Forelimb muscle (tissue), 1 donor: Measurements from ENCODE around the gene CYFIP1. TPM values are rescaled to one million over a fixed set of nuclear protein-coding genes. Genes with fewer than 3 reads are reported as not detected.
A peak's percentile ranks its signal among the peaks of the same experiment; 100 is the strongest.
"Not testable (repeated sequence)": the region's sequence is repeated elsewhere in the genome, so short reads cannot be mapped to it uniquely, and the experiment has no call there.

Experiments
- DNase-seq: peaks from one replicate; pipeline ENCODE4 v3.0.0-alpha.2; 2013; ENCODE audit warnings: low read depth
- polyA plus RNA-seq: library from polyadenylated mRNA; unstranded; fragments of 120-200 nt; gene quantifications from one replicate; pipeline ENCODE4 v1.2.1, GENCODE V29; 2013; ENCODE audit not compliant: insufficient read length

CYFIP1 gene
- polyA plus RNA-seq, result 49.3 TPM

GRCh38 chr15:22980189-22981050 lies at the start of gene CYFIP1:
Gene CYFIP1, minus strand, starts transcription at chr15:22980368. Its CDS starts 33,083 bp downstream, at chr15:22947285.
- DNase-seq, result peak; percentile 58

GRCh38 chr15:23026218-23026617 lies 46.0 kb upstream of the CYFIP1 start:
- DNase-seq, result no peak

GRCh38 chr15:23022156-23022555 lies 42.0 kb upstream of the CYFIP1 start:
- no peak for DNase-seq

- no peak for DNase-seq
These were observed 34.3 kb upstream of the CYFIP1 start for GRCh38 chr15:23014394-23015000.

GRCh38 chr15:23013681-23014080 lies 33.5 kb upstream of the CYFIP1 start:
- no peak for DNase-seq

- not testable (repeated sequence) for DNase-seq
These were observed 32.4 kb upstream of the CYFIP1 start for GRCh38 chr15:23012616-23013015.

- no peak for DNase-seq
These were observed 23.6 kb upstream of the CYFIP1 start for GRCh38 chr15:23003736-23004135.

GRCh38 chr15:23002920-23003319 lies 22.8 kb upstream of the CYFIP1 start:
- no peak for DNase-seq

GRCh38 chr15:22995795-22996194 lies 15.6 kb upstream of the CYFIP1 start:
- DNase-seq, result no peak

- DNase-seq, result no peak
These were observed 11.8 kb upstream of the CYFIP1 start for GRCh38 chr15:22992024-22992326.

- no peak for DNase-seq
These were observed 9.7 kb upstream of the CYFIP1 start for GRCh38 chr15:22989576-22990477.

GRCh38 chr15:22988811-22989210 lies 8.6 kb upstream of the CYFIP1 start:
- no peak for DNase-seq

GRCh38 chr15:22981931-22982330 lies 1.8 kb upstream of the CYFIP1 start:
- not testable (repeated sequence) for DNase-seq

- DNase-seq, result no peak
These were observed 1.1 kb upstream of the CYFIP1 start for GRCh38 chr15:22981051-22981840.

- DNase-seq, result no peak
These were observed 655 bp downstream of the CYFIP1 start for GRCh38 chr15:22979238-22980188.

- no peak for DNase-seq
These were observed 1.4 kb downstream of the CYFIP1 start for GRCh38 chr15:22978691-22979237.

- DNase-seq, result no peak
These were observed 5.4 kb downstream of the CYFIP1 start for GRCh38 chr15:22974745-22975144.

- no peak for DNase-seq
These were observed 6.2 kb downstream of the CYFIP1 start for GRCh38 chr15:22973987-22974386.

- no peak for DNase-seq
These were observed 6.9 kb downstream of the CYFIP1 start for GRCh38 chr15:22973286-22973685.

- no peak for DNase-seq
These were observed 10.7 kb downstream of the CYFIP1 start for GRCh38 chr15:22969489-22969888.
